ENCODE measurements around the gene TMEM123.
"Not testable (repeated sequence)": the region's sequence is repeated elsewhere in the genome, so short reads cannot be mapped to it uniquely, and the experiment has no call there.

DNA sequence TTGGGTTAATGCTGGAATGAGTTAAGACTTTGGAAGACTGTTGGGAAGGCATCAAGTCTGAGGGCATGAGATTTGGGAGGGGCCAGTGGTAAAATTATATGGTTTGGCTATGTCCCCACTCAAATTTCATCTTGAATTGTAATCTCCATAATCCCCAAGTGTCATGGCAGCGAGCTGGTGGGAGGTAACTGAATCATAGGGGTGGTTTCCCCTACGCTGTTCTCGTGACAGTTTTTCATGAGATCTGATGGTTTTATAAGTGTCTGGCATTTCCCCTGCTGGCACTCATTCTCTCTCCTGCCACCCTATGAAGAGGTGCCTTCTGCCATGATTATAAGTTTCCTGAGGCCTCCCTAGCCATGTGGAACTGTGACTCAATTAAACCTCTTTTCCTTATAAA, 19.0 kb downstream of the TMEM123 start:
- TF ChIP-seq, protein P1, sequence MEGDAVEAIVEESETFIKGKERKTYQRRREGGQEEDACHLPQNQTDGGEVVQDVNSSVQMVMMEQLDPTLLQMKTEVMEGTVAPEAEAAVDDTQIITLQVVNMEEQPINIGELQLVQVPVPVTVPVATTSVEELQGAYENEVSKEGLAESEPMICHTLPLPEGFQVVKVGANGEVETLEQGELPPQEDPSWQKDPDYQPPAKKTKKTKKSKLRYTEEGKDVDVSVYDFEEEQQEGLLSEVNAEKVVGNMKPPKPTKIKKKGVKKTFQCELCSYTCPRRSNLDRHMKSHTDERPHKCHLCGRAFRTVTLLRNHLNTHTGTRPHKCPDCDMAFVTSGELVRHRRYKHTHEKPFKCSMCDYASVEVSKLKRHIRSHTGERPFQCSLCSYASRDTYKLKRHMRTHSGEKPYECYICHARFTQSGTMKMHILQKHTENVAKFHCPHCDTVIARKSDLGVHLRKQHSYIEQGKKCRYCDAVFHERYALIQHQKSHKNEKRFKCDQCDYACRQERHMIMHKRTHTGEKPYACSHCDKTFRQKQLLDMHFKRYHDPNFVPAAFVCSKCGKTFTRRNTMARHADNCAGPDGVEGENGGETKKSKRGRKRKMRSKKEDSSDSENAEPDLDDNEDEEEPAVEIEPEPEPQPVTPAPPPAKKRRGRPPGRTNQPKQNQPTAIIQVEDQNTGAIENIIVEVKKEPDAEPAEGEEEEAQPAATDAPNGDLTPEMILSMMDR (conservative IDR thresholded peaks at IDR 0.05 in 1 of 2, IDR thresholded peaks at IDR 0.05 in 1 of 2; ENCODE audit: extremely low read depth in 1 of 2, insufficient read depth in 1 of 2, low read depth in 1 of 2, low read length in 2 of 2) = not testable (repeated sequence)
- TF ChIP-seq EZH2 (IDR thresholded peaks at IDR 0.05; ENCODE audit: borderline replicate concordance, low read length) = not testable (repeated sequence)

Data from mammary epithelial cell (primary cell).